Activated T-cell treated with anti-CD3 and anti-CD28 coated beads for 48 hours (primary cell): Measurements from ENCODE around the gene SPAG4.

Source experiments
- DNase-seq: peaks from one replicate; pipeline ENCODE4 v3.0.0-alpha.2; 2020; ENCODE audit warnings: low read depth

Gene SPAG4

DNA sequence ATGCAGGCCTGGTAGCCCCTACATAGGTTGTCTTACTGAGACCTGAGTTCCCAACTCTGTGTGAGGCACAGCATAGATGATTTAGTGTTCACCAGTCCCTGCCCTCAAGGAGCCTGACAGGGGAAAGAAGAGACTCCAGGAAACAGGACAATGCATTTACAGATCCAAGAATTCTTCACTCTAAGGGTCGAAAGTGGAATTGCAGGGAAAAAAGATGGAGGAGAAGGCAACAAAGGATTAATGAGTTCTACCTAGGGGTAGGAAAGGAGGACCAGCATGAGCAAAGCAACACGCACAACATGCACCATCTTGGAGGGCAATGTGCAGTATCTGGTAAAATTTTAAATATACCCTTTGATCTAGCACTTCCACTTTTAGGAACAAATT, 5.9 kb downstream of the SPAG4 start:
- no peak for DNase-seq

DNA sequence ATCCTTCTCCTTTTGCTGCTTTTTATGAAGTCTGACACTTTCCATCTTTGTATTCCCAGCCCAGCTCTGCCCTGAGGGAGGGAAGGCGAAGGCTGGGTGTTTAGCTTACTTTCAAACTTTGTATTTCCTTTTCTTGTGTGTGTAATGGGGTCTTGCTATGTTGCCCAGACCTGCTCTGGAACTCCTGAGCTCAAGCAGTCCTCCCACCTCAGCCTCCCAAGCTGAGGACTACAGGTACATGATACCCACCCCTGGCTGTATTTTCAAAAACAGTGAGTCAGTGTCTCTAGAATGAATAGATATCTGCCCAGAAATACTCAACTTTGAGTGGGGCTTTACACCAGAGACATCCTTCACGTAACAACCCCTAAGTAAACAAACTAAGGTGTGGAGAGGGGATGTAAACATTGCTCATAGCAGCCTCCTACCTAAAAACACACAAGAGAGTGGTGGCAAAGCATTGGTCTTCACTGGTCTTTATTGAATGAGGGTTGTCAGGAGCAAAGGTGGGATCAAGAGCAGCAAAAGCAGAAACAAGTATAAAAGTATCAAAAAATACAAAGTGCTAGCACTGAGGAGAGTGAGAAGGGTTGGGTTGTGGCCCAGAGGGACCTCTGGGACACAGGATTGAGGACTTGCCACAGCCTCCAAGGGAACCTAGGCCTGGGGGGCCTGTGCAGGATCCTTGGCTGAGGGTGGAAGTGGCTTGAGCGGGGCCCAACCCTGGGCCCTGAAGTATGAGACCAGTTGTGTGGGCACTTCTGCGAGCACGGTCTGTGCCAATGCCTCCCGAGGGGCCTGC, 10.2 kb downstream of the SPAG4 start:
- no peak for DNase-seq

DNA sequence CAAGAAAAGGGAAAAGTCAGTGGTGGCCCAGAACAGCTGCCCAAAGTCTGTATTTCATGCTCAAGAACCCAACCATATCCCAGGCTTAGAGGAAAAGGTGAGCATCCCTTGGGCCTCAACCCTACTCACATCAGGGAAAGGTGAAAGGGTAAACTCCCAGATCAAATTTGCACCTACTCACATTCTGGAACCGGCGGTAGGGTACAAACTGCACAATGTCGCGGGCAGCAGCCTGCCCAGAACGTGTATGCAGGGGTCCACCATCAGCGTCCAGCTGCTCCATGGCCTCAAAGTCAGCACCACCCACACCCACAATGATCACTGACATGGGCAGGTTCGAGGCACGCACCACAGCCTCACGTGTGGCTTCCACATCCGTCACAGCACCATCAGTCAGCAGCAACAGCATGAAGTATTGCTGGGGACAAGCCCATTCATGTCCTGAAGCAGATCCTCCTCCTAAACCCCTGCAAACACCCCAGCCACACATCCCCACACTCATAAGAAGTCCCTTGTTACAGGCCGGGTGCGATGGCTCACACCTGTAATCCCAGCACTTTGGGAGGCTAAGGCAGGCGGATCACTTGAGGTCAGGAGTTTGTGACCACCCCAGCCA, 10.9 kb downstream of the SPAG4 start:
- DNase-seq: no peak

DNA sequence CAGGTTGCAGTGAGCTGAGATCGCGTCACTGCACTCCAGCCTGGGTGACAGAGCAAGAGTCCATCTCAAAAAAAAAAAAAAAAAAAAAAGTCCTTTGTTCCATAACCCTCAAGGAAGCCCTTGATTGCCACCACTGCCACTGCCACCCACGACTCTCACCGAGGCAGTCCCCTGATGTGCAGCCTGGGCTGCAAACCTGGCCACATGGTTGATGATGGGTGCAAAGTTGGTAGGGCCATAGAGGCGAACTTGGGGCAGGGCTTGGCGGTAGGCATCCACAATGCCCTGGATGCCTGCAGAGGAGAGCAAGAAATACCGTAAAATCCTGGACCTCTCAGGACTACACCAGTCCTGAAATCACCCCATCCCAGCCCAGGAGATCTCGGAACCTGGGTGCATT, 11.5 kb downstream of the SPAG4 start:
- no peak for DNase-seq

DNA sequence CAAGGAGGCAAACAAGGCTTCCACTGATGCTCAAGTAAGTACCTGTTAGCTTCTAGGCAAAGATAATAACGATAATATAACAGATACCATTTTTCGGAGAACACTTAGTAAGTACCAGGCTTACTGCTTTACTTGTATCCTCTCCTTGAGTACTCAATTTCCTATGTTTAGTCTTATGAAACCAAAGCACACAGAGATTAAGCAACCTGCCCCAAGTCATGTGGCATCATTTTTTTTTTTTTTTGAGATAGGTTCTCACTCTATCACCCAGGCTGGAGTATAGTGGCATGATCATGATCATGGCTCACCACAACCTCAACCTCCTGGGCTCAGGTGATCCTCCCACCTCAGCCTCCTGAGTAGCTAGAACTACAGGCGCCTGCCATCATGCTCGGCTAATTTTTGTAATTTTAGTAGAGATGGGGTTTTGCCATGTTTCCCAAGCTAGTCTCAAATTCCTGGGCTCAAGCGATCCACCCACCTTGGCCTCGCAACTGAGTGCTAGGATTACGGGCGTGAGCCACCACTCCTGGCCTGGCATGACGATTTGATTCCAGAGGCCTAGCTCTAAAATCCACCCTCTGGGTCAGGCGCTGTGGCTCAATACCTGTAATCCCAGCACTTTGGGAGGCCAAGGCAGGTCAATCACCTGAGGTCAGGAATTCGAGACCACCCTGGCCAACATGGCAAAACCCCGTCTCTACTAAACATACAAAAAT, 14.0 kb downstream of the SPAG4 start:
- DNase-seq: no peak

DNA sequence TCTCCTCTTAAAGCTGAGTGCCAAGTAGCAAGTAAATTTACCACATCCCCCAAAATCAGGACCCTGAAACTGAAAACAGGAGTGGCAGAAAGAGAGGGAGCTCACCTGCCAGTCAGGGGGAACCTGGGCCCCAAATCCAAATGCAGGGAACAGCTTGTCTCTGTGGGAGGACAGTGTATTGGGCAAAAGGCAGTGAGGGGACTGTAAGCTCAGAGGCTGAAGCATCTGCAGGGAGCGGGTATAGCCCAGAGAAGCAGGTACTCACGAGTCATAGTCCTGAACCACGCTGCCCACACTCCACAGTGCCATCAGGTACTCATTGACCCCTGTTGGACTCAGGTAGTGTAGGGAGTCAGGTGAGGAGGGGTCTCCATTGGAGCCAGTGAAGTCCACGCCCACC, 15.0 kb downstream of the SPAG4 start:
- no peak for DNase-seq

DNA sequence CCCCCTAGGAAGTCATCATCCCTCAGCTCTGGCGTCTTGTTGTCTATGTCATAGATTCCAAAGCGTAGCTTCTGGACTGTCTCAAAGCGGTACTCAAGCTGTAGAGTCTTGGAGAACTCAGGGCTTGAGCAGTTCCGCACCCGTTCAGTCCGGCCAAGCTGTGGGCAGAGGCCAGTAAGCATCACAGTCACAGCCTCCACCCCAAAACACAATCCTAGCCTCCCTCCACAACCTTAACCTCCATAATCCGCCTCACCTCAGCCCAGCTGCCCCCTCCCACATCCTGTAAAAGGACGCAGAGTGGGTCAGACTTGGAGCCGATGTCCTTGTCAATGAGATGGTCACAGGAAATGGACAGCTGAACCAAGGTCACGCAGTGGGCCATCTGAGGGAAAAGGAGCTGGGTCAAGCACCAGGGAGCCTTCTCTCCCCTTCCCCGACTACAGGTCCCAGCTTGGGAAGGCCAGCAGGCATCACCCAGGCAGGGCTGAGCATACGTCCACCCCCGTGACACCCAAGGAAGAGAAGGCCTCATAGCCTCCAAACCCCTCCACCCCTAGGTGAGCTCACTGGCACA, 17.0 kb downstream of the SPAG4 start:
- DNase-seq: no peak

DNA sequence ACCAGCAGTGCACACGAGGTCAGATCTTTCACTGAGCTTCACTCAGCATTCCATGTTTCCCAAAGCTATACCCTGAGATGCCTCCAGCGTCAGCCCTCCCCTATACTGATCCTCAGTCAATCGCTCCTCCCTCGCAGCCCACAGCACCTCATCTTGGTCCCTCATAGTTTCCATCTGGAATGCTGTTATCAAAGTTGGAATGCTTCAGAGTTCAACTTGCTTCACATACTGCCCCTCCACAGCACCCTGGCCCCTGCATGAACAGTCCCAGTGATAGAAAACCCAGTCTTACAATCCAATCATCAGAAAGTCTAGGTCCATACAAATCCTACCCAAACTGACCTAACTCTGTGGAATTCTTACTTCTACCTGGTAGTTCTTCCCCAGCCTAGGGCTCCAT, 20.0 kb downstream of the SPAG4 start:
- DNase-seq: no peak

DNA sequence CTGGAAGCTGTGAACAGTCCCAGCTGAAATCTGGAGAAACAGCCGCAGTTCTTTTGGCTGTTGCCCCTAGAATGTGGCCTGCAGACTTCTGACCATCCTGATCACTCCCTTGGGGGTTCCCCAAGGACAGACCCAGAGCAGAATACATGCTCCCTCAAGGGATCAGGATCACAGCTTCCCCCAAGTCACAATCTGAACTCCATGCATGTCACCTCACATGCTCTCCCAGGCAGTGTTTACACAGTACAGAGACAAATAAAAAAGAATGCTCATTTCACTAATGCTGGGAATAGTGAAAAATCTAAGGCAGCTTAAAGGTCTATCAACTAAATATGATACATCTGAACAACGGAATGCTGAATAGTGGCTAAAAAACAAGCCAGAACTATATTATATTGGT, 20.5 kb downstream of the SPAG4 start:
- DNase-seq: no peak

DNA sequence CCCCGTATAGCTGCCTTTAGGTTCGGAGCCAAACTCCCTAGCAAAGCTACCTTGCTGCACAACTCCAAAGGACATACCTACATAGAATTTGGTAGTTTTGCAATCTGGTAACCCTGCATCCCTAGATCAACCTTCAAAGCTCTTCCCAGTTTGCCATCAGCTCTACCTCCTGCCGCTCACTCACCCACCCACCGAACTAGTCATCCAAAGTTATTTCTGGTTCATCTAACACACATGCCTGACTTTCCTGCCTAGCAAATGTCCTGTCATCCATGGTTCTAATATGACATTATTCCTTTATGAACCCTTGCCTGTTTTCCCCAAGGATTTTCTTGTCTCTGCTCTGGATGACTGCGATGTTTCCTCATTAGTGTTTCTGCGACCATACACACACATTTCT, 21.6 kb downstream of the SPAG4 start:
- no peak for DNase-seq

DNA sequence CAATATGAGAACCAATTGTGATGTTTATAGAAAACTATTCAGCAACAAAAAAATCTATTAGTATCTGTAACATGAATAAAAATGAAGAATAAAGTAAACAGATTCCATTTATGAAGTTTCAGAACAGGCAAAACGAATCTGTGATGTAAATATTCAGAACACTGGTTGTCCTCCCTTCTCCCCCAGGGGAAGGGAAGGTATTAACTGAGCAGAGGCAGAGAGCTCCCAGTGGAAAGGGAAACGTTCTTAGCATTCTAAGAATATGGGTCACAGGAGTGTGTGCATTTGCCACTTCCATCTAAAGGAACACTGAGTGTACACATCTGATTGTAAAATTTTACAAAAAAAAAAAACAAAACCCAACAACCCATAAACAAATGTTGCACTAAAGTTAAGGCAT, 23.1 kb downstream of the SPAG4 start:
- no peak for DNase-seq

DNA sequence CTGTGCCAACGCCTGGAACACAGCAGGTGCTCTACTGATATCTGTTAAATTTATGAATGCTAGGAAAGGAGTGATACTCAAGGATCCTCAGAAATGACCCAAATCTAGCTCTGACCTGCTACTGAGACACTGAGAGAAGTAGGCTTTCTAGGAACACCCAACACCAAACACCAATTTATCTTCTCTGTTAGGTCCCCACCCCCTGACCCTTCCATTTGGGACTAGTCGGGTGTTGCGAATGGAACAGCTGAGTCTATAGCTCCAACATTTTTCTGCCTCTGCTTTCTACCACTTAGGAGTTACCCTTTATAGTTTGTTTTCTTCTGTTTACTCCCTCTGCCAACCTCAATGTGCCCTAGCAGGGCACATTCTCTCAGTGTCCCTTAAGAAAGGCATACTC, 25.1 kb downstream of the SPAG4 start:
- no peak for DNase-seq

DNA sequence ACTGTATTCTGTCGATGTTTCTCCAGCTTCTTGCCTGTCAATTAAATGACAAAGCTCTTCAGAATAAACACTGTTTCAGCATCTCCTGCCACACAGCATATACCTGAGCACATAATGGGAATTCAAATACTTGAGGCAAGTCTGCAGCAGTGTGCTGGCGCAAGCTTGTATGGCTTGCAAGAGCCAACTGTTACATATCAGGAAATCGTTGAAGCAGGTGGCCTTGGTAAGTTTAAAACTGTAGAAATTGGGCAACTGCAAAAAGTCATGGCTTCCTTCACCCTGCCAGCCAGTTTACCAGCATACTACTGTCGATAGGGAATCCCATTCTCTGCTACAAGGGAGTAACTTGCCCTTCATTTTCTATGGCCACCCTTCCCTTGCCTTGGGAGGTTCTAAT, 26.1 kb downstream of the SPAG4 start:
- no peak for DNase-seq

DNA sequence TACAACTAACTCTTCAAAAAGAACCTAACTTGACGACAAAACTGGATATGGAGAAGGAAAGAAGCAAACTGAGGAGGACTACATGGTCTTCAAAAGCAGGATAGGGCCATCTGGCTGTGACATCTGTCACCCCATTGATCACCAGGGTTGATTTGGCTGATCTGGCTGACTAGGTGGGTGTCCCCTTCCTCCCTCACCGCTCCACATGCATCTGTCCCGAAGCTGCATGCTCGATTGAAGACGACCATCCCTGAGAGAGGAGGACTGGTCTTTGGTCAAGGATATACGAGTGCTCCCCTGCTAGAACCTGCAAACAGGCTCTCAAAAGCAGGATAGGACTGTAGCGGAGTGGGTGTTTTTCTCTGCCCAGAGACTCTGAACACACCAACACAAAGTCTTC, 27.4 kb downstream of the SPAG4 start:
- no peak for DNase-seq

DNA sequence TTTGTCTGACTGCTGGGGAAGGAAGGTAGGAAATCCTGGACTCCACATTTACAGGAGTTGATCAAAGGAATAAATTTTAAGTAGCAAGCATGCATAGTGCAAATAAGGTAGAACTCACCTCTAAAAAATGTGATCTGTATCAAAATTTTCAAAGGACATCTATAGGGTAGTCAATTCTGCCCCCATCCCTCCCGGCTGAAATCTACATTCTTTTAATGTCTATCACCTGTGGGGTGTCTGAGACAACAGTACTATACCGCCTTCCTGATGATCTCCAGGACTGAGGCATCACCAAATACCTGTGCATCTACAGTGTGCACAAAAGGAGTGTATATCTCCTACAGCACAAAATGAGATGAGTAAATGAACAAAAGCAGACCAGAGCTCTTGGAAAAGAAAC, 29.2 kb downstream of the SPAG4 start:
- DNase-seq: no peak

DNA sequence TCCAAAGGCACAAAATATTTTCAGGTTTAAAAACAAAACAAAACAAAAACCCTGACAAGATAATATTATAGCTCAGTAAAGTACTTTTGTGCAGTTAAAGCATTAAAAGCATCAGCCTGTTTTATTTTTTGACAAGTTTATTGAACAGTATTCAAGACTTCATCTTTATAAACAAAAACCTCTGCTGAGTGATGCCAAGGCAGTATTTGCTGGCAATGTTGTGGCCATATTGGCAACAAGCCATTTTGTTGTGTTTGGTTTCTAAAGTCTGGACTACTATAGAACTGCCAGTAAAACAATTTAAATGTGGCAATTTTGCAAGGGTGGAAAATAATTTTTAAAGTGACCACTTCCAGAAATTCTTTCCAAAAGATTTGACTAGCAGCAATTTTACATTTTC, 33.2 kb downstream of the SPAG4 start:
- DNase-seq: no peak

DNA sequence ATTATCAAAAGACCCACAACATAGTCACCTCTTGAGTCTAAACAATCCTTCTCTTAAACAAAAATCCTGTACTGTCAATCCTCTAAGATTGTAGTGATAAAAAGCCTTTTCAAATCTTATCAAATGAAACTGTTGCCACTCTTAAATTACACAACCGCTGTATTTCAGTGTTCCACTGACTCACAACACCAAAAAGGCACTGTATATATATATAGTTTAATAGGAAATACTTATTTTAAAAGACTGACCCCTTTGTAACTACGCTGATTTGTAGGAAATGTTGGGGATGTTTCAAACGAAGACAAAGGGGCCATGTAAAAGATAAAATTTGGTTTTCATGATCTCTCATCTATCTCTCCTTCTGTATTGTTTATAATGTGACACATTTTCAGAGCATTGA, 35.0 kb downstream of the SPAG4 start:
- no peak for DNase-seq

DNA sequence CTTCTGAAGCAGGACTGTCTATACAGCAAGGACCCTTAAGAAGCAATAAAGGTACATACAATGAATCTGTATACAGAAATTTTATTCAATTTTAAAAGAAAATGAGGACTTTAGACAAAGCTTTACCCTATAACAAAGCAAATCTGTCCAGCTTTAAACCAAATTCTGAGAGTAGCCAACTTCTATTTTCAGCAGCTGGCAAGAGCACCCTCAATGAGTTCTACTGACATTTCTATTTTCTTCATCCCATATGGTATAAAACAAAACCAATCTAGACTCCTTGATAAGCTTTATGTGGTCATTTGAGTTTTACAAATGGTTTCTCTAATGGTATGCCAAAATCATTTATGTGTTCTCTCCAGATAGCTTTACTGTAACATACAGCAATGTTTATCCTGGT, 36.3 kb downstream of the SPAG4 start:
- DNase-seq: no peak

DNA sequence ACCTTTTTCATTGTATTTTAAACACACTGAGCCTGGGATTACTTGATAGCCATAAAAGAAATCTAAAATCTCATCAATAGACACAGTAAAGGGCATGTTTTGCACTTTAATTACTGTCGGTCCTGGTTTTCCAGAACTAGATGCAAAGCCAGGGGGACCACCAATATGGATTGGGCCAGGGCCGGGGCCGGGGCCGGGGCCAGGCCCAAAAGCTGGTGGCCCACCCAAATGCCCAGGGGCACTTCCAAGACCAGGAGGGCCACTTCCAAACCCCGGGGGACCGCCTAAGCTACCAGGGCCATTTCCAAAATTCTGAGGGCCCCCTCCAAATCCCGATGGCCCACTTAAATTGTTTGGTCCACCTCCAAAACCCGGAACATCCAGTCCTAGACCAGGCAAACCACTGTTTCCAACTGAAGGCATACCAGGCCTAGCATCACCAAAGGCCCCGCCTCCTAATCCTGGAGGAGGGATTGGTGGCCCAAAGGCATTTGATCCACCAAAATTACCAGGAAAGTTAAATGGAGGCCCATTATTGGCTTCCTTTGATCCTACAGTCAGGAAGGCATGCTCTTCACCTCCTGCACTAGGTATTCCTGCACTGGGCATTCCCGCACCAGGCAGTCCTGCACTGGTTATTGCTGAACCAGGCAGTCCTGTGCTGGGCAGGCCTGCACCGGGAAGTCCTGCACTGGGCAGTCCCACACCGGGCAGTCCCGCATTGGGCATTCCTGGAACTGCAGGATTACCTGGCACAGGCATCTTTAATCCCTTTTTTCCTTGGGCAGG, 37.2 kb downstream of the SPAG4 start:
- DNase-seq: no peak

DNA sequence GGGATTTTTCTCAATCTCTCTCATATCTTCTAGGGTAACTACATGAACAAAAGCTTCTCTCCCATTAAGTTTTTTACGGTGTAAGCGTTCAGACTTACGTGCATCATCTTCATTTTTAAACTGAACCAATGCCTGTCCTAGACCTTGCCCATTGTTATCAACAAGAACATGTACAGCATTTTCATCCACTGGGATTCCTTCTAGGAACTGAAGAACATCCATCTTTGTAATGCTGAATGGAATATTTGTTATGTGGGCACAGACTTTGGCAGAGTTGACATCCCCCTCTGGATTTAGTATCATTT, 37.8 kb downstream of the SPAG4 start:
- no peak for DNase-seq

DNA sequence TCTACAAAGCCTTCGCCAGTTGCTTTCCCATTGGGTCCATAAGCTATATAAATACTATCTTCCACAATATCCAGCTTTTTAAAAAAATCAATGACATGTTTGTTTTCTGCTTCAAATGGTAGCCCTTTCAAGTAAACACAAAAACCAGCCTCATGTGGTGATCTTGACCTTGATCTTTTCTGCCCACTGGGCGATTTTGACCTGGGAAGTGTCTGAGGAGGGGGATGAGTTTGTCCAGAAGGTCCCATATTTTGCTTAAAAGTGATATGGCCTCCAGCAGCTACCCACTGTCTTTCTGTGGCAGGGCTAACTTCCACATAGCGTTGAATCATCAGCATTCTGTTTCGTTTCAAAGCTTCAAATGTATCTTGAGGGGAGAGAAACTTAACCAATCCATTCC, 38.3 kb downstream of the SPAG4 start:
- no peak for DNase-seq

DNA sequence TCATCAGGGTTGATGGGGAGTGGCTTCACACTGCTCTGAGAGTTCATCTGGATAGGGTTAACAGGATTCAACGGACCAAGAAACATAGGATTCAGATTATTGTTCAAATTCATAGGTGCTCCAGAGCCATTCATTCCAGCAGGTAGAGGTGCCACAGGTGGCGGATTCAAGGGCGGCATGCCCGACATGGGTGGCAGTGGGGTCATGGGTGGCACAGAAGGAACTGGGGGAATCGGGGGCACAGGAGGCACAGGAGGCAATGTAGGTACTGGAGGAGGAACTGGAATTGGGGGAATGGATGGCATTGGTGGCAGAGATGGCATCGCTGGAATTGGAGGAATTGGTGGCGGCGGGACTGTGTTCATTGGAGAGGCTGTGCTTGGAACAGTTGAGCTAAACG, 38.8 kb downstream of the SPAG4 start:
- DNase-seq: no peak

DNA sequence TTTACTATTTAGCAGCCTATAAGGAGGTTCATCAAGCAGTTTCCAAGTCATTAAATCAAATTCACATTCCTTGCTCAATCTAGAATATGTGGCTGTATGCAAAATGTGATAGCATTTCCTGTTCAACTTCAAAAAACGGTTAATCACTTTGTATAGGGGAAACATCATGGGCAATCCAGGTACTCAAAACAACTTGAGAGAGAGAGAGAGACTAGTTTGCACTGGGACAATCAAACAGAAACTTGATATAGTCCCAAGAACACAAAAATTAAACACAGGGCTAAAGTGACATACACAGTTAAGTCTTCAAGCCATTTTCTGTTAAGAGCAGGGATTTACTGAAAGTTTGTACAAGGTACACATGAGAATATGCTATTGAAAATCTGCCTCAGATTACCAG, 41.6 kb downstream of the SPAG4 start:
- no peak for DNase-seq
